Thymus (tissue), 11 donors: ENCODE results near the gene KRT73. TPM values are rescaled to one million over a fixed set of nuclear protein-coding genes. Genes with fewer than 3 reads are reported as not detected.

Experiments
- DNase-seq, 9 donors: peaks; one replicate each; pipeline ENCODE4 v3.0.0-alpha.2; 2013; ENCODE audit warnings: low spot score in 9 of 9, low read depth in 6 of 9, missing footprints in 1 of 9
- H3K27ac ChIP-seq, 2 donors: one replicate each; pipeline ENCODE4 v1.5.1; 2013; ENCODE audit warnings: control low read depth in 1 of 2, low read depth in 1 of 2, low read length in 1 of 2, mild to moderate bottlenecking in 1 of 2, moderate library complexity in 1 of 2
- H3K27me3 ChIP-seq, 2 donors: one replicate each; pipeline ENCODE4 v1.5.1; 2013; ENCODE audit warnings: low read length in 1 of 2; ENCODE audit not compliant: control insufficient read depth in 2 of 2, insufficient read depth in 1 of 2
- H3K36me3 ChIP-seq, 2 donors: one replicate each; pipeline ENCODE4 v1.5.1; 2013; ENCODE audit warnings: low read length in 1 of 2, mild to moderate bottlenecking in 1 of 2, moderate library complexity in 1 of 2; ENCODE audit not compliant: control insufficient read depth in 2 of 2, insufficient read depth in 2 of 2
- H3K4me1 ChIP-seq, 2 donors: one replicate each; pipeline ENCODE4 v1.5.1; 2013; ENCODE audit warnings: low read length in 2 of 2; ENCODE audit not compliant: control insufficient read depth in 2 of 2, insufficient read depth in 2 of 2
- H3K4me3 ChIP-seq, 2 donors: one replicate each; pipeline ENCODE4 v1.5.1; 2013; ENCODE audit warnings: low read length in 2 of 2, control low read depth in 1 of 2, mild to moderate bottlenecking in 1 of 2
- H3K9me3 ChIP-seq, 2 donors: one replicate each; pipeline ENCODE4 v1.5.1; 2013; ENCODE audit warnings: low read length in 1 of 2, mild to moderate bottlenecking in 1 of 2; ENCODE audit not compliant: control insufficient read depth in 2 of 2, insufficient read depth in 1 of 2
- WGBS: extraction: QIAGEN DNeasy Blood & Tissue Kit; methylation state at CpG from one replicate; pipeline ENCODE4 v1.1.7; 2013; 5-methylcytosine and 5-hydroxymethylcytosine counted together
- polyA plus RNA-seq: library from polyadenylated mRNA; stranded (reverse); fragments of 200-250 nt; gene quantifications from one replicate; pipeline ENCODE4 v1.2.3, GENCODE V29; 2013
- total RNA-seq: library from RNA; stranded (reverse); fragments of 120-200 nt; gene quantifications from one replicate; pipeline ENCODE4 v1.2.4, GENCODE V29; 2013
- donor health status: healthy.

Gene KRT73
- total and polyA plus RNA-seq, 2 donors: 0.28 to 1.9 TPM

- DNase-seq: no peak
- Histone ChIP-seq H3K9me3 (no peaks in the 10 kb centered on the region), H3K27ac (no peak overlapping the region), H3K4me1 (no peaks in the 10 kb centered on the region), H3K36me3 (no peaks in the 10 kb centered on the region), H3K27me3 (peaks cover 0 to 15% of the 10 kb centered on the region in 2 donors), H3K4me3 (no peak overlapping the region)
- WGBS: 88% methylated on average over 1 of the region's 1 CpG
Measured at GRCh38 chr12:52564582-52564981, 53.8 kb downstream of the KRT73 start.

GRCh38 chr12:52561880-52562449 is 56.4 kb downstream of the KRT73 start:
- Histone ChIP-seq H3K4me3 (no peak overlapping the region), H3K4me1 (no peaks in the 10 kb centered on the region), H3K36me3 (no peaks in the 10 kb centered on the region), H3K27ac (no peak overlapping the region), H3K9me3 (no peaks in the 10 kb centered on the region), H3K27me3 (peaks cover 0 to 17% of the 10 kb centered on the region in 2 donors)
- 84% methylated on average over 3 of the region's 3 CpGs for WGBS
- no peak for DNase-seq

GRCh38 chr12:52559979-52560378 is 58.4 kb downstream of the KRT73 start:
- DNase-seq: no peak
- H3K27me3 ChIP-seq: peaks cover 0 to 9% of the 10 kb centered on the region in 2 donors
- no peaks in the 10 kb centered on the region for H3K36me3 ChIP-seq
- H3K9me3 ChIP-seq: peaks cover 0 to 1% of the 10 kb centered on the region in 2 donors
- H3K4me3 ChIP-seq: no peak overlapping the region
- H3K4me1 ChIP-seq: no peaks in the 10 kb centered on the region
- 90% methylated on average over 4 of the region's 4 CpGs for WGBS
- no peak overlapping the region for H3K27ac ChIP-seq

- Histone ChIP-seq H3K9me3 (peaks cover 0 to 1% of the 10 kb centered on the region in 2 donors), H3K4me3 (no peak overlapping the region), H3K27ac (no peak overlapping the region), H3K27me3 (peaks cover 0 to 7% of the 10 kb centered on the region in 2 donors), H3K36me3 (no peaks in the 10 kb centered on the region), H3K4me1 (no peaks in the 10 kb centered on the region)
- no peak for DNase-seq
- WGBS: 83% methylated on average over 8 of the region's 8 CpGs
Measured at GRCh38 chr12:52558781-52559445, 59.4 kb downstream of the KRT73 start.

Other genes starting within 250 kb of the KRT73 start
- 0.94 TPM for gene KRT84, start 232.9 kb downstream of the KRT73 start, total RNA-seq
- gene KRT84, start 232.9 kb downstream of the KRT73 start, polyA plus RNA-seq: 2.5 TPM
- gene KRT82, start 212.2 kb downstream of the KRT73 start, total RNA-seq: 0.05 TPM
- gene KRT82, start 212.2 kb downstream of the KRT73 start, polyA plus RNA-seq: 0.34 TPM
- 0.14 TPM for gene KRT75, start 184.2 kb downstream of the KRT73 start, total RNA-seq
- gene KRT75, start 184.2 kb downstream of the KRT73 start, polyA plus RNA-seq: 6.8 TPM
- 0.61 TPM for gene KRT6B, start 166.4 kb downstream of the KRT73 start, total RNA-seq
- 30.7 TPM for gene KRT6B, start 166.4 kb downstream of the KRT73 start, polyA plus RNA-seq
- gene KRT6C, start 144.8 kb downstream of the KRT73 start, total RNA-seq: 0.28 TPM
- gene KRT6C, start 144.8 kb downstream of the KRT73 start, polyA plus RNA-seq: 23.5 TPM
- 14.4 TPM for gene KRT6A, start 125.3 kb downstream of the KRT73 start, total RNA-seq
- gene KRT6A, start 125.3 kb downstream of the KRT73 start, polyA plus RNA-seq: 671 TPM
- 326 TPM for gene KRT5, start 98.2 kb downstream of the KRT73 start, total RNA-seq
- gene KRT5, start 98.2 kb downstream of the KRT73 start, polyA plus RNA-seq: 1,023 TPM
- gene KRT71, start 65.4 kb downstream of the KRT73 start, total RNA-seq: 0.57 TPM
- 3.6 TPM for gene KRT71, start 65.4 kb downstream of the KRT73 start, polyA plus RNA-seq
- gene KRT74, start 44.7 kb downstream of the KRT73 start, total RNA-seq: 0.09 TPM
- gene KRT74, start 44.7 kb downstream of the KRT73 start, polyA plus RNA-seq: 0.34 TPM
- 0.33 TPM for gene KRT72, start 17.1 kb downstream of the KRT73 start, total RNA-seq
- gene KRT72, start 17.1 kb downstream of the KRT73 start, polyA plus RNA-seq: 12.0 TPM
- 3.6 TPM for gene KRT2, start 33.7 kb upstream of the KRT73 start, total RNA-seq
- 26.4 TPM for gene KRT2, start 33.7 kb upstream of the KRT73 start, polyA plus RNA-seq
- gene KRT1, start 61.8 kb upstream of the KRT73 start, total RNA-seq: 9.3 TPM
- gene KRT1, start 61.8 kb upstream of the KRT73 start, polyA plus RNA-seq: 507 TPM
- gene KRT77, start 85.0 kb upstream of the KRT73 start, total RNA-seq: 0.66 TPM
- 4.1 TPM for gene KRT77, start 85.0 kb upstream of the KRT73 start, polyA plus RNA-seq
- gene KRT76, start 158.8 kb upstream of the KRT73 start, total RNA-seq: 0.14 TPM
- 0.91 TPM for gene KRT76, start 158.8 kb upstream of the KRT73 start, polyA plus RNA-seq
- 0.14 TPM for gene KRT3, start 177.6 kb upstream of the KRT73 start, total RNA-seq
- 1.0 TPM for gene KRT3, start 177.6 kb upstream of the KRT73 start, polyA plus RNA-seq
- 0.66 TPM for gene KRT4, start 195.6 kb upstream of the KRT73 start, total RNA-seq
- 24.8 TPM for gene KRT4, start 195.6 kb upstream of the KRT73 start, polyA plus RNA-seq
- 1.0 TPM for gene KRT79, start 215.8 kb upstream of the KRT73 start, total RNA-seq
- gene KRT79, start 215.8 kb upstream of the KRT73 start, polyA plus RNA-seq: 25.8 TPM
- gene KRT78, start 230.4 kb upstream of the KRT73 start, total RNA-seq: 0.42 TPM
- 7.2 TPM for gene KRT78, start 230.4 kb upstream of the KRT73 start, polyA plus RNA-seq